ENCODE measurements around the gene ZNF641. TPM values are rescaled to one million over a fixed set of nuclear protein-coding genes. Genes with fewer than 3 reads are reported as not detected.

The ZNF641 gene
- total RNA-seq, 2 donors from 2014 or later, result 24.6 to 30.8 TPM

DNA sequence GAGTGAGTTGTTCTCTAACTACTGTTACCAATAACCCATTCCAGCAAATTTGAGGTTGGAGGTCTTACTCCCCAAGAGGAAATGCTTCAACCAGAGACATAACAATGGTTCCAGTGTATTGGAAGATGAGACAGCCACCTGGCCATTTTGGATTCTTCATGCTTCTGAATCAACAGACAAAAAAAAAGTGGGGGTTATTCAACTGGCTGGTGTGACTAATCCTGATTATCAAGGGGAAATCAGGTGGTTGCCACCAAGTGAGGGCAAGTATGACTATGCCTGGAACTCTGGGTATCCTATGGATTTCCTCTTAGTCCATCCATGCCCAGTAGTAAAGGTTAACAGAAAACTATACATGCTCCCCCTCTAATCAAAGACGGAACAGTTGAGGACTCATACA, 29.9 kb upstream of the ZNF641 start:
- no peaks in the 10 kb centered on the region for H3K4me1 ChIP-seq (ENCODE audit: control insufficient read depth in 1 of 2, low read depth in 2 of 2)
- H3K36me3 ChIP-seq, result no peaks in the 10 kb centered on the region
- no peaks in the 10 kb centered on the region for H3K27me3 ChIP-seq (replicated peaks; ENCODE audit: insufficient read depth)
- no peak for DNase-seq (ENCODE audit: low spot score)
- H3K9me3 ChIP-seq, result no peaks in the 10 kb centered on the region
- TF ChIP-seq, protein P1, sequence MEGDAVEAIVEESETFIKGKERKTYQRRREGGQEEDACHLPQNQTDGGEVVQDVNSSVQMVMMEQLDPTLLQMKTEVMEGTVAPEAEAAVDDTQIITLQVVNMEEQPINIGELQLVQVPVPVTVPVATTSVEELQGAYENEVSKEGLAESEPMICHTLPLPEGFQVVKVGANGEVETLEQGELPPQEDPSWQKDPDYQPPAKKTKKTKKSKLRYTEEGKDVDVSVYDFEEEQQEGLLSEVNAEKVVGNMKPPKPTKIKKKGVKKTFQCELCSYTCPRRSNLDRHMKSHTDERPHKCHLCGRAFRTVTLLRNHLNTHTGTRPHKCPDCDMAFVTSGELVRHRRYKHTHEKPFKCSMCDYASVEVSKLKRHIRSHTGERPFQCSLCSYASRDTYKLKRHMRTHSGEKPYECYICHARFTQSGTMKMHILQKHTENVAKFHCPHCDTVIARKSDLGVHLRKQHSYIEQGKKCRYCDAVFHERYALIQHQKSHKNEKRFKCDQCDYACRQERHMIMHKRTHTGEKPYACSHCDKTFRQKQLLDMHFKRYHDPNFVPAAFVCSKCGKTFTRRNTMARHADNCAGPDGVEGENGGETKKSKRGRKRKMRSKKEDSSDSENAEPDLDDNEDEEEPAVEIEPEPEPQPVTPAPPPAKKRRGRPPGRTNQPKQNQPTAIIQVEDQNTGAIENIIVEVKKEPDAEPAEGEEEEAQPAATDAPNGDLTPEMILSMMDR (IDR thresholded peaks at IDR 0.05), result no peak
- H3K27ac ChIP-seq, result no peak overlapping the region
- no peak overlapping the region for H3K4me3 ChIP-seq
- no peak for ATAC-seq (ENCODE audit: insufficient number of reproducible peaks, low FRiP score, low read depth)

DNA sequence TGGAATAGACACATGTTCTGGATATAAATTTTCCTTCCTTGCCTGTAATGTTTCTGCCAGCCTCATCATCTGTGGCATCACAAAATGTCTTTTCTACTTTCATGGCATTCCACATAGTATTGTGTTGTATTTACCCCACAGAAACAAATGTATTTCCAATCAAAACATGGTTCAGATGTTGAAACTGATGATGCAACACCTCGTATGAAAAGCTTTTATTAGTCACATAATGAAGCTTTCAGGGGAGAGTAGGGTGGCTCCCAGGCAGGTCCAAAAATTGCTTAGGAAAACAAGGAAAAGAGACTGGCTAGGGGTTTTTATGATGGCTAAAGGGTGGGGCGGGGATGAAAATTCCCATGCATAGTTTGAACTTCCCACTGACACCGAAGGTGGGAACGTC, 29.1 kb upstream of the ZNF641 start:
- Histone ChIP-seq H3K9me3 (no peaks in the 10 kb centered on the region), H3K27ac (no peak overlapping the region), H3K4me3 (no peak overlapping the region), H3K4me1 (ENCODE audit: control insufficient read depth in 1 of 2, low read depth in 2 of 2) (no peaks in the 10 kb centered on the region), H3K27me3 (replicated peaks; ENCODE audit: insufficient read depth) (no peaks in the 10 kb centered on the region), H3K36me3 (no peaks in the 10 kb centered on the region)
- DNase-seq (ENCODE audit: low spot score) (no peak), ATAC-seq (ENCODE audit: insufficient number of reproducible peaks, low FRiP score, low read depth) (no peak)
- TF ChIP-seq, protein P1 (IDR thresholded peaks at IDR 0.05), result no peak

DNA sequence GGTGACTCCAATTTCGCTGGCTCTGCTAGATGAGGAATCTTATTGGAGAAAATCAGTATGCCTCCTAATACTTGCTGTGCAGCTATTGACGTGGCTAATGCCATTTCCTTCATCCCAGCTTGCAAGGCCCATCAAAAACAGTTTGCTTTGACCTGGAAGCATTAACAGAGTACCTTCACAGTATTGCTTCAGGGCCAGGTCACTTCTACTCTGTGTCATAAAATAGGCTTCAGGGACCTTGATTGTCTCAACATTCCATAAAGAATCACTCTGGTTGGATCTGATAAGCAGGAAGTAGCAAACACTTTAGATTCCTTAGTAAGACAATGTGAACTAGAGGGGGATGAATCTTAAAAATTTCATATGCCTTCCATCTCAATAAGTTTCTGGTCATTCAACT, 26.9 kb upstream of the ZNF641 start:
- H3K27ac ChIP-seq, result no peak overlapping the region
- ATAC-seq (ENCODE audit: insufficient number of reproducible peaks, low FRiP score, low read depth) (no peak), DNase-seq (ENCODE audit: low spot score) (no peak)
- H3K27me3 ChIP-seq (replicated peaks; ENCODE audit: insufficient read depth), result no peaks in the 10 kb centered on the region
- TF ChIP-seq, protein P1 (IDR thresholded peaks at IDR 0.05), result no peak
- H3K4me3 ChIP-seq, result no peak overlapping the region
- H3K36me3 ChIP-seq, result no peaks in the 10 kb centered on the region
- no peaks in the 10 kb centered on the region for H3K4me1 ChIP-seq (ENCODE audit: control insufficient read depth in 1 of 2, low read depth in 2 of 2)
- no peaks in the 10 kb centered on the region for H3K9me3 ChIP-seq

DNA sequence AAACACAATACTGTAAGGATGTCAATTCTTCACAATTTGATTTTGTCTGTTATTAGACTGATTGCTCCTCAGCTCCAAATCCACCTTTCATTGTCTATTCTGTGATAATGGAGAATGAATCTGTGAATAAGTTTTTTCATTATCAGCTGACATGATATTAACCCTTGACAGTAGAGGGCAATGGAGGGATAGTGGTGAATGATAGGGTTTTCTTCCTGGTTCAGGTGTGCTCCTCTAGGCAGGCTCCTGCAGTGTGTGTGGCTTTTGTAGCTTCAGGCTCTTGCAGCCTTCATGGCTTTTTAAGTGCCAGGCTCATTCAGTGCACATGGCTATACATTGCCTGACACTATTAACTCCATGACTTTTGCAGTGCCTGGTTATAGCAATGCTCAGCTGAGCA, 23.4 kb upstream of the ZNF641 start:
- TF ChIP-seq, protein P1 (IDR thresholded peaks at IDR 0.05), result no peak
- H3K27ac ChIP-seq, result no peak overlapping the region
- DNase-seq (ENCODE audit: low spot score) (no peak), ATAC-seq (ENCODE audit: insufficient number of reproducible peaks, low FRiP score, low read depth) (no peak)
- H3K36me3 ChIP-seq, result no peaks in the 10 kb centered on the region
- no peaks in the 10 kb centered on the region for H3K27me3 ChIP-seq (replicated peaks; ENCODE audit: insufficient read depth)
- H3K4me1 ChIP-seq (ENCODE audit: control insufficient read depth in 1 of 2, low read depth in 2 of 2), result no peaks in the 10 kb centered on the region
- peaks cover 9% of the 10 kb centered on the region for H3K9me3 ChIP-seq
- no peak overlapping the region for H3K4me3 ChIP-seq

DNA sequence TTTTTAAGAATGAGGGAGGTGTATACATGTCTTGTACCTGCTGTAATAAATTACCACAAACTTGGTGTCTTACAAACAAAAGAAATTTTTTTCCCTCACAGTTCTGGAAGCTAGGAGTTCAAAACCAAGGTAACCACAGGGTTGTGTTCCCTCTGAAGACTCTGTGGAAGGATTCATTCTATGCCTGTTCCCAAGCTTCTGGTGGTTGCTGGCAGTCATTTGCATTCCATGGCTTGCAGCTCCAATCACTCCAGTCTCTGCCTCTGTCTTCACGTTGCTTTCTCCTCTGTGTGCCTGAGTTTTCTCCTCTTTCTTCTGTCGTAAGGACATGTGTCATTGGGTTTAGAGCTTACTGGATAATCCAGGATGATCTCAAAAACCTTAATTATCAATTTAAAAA, 15.4 kb upstream of the ZNF641 start:
- TF ChIP-seq, protein P1 (IDR thresholded peaks at IDR 0.05), result no peak
- Histone ChIP-seq H3K36me3 (no peaks in the 10 kb centered on the region), H3K9me3 (peaks cover 9% of the 10 kb centered on the region), H3K4me3 (no peak overlapping the region), H3K4me1 (ENCODE audit: control insufficient read depth in 1 of 2, low read depth in 2 of 2) (no peaks in the 10 kb centered on the region), H3K27me3 (replicated peaks; ENCODE audit: insufficient read depth) (no peaks in the 10 kb centered on the region), H3K27ac (no peak overlapping the region)
- DNase-seq (ENCODE audit: low spot score) (no peak), ATAC-seq (ENCODE audit: insufficient number of reproducible peaks, low FRiP score, low read depth) (no peak)
